ENCODE results near the gene RNF38. TPM values are rescaled to one million over a fixed set of nuclear protein-coding genes. Genes with fewer than 3 reads are reported as not detected.

The RNF38 gene
- total RNA-seq (2022; extraction: Qiagen RNA extraction; ENCODE audit: low read depth), result 6.8 to 9.5 TPM (median 8.5 TPM) in 5 replicates

DNA sequence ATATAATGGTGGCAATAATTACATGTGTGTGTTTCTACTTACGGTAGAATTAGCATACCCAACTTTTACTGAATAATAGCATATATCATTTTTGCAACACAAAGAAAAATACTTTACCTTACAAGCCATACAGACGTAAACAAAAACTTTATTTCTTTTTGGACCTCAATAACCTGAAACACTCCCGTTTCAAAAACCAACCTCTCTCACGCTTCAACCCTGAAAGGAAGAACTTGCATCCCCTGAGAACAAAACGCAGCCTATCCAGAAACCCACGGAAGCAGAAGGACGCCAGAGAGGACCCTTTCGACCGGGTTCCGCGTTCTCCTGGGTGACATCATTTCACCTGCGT lies at the start of gene RNF38:
TSS of gene RNF38 (minus strand) at position 290 of the 352 bp plus-strand sequence. CDS start at position 129, 161 bp downstream.

Other genes starting within 250 kb of the RNF38 start
- gene CCIN, start 230.9 kb downstream of the RNF38 start, total RNA-seq (2022; extraction: Qiagen RNA extraction; ENCODE audit: low read depth), result 0.03 to 0.07 TPM (median 0.07 TPM) in 3 of 5 replicates, not detected in the others
- gene CLTA, start 209.3 kb downstream of the RNF38 start, total RNA-seq (2022; extraction: Qiagen RNA extraction; ENCODE audit: low read depth), result 314 to 431 TPM (median 387 TPM) in 5 replicates
- gene GNE, start 141.8 kb downstream of the RNF38 start, total RNA-seq (2022; extraction: Qiagen RNA extraction; ENCODE audit: low read depth), result 11.3 to 16.7 TPM (median 13.7 TPM) in 5 replicates
- gene MELK, start 172.6 kb upstream of the RNF38 start, total RNA-seq (2022; extraction: Qiagen RNA extraction; ENCODE audit: low read depth), result 68.4 to 84.9 TPM (median 73.9 TPM) in 5 replicates